HG03565 (cell line): ENCODE results near the gene VAMP3.

Experiments used
- ATAC-seq: cut with Tn5 transposase; IDR thresholded peaks from one replicate; pipeline ENCODE4 v1.9.1; 2021; ENCODE audit warnings: mild to moderate bottlenecking, moderate library complexity; ENCODE audit not compliant: unreplicated experiment

The VAMP3 gene

GRCh38 chr1:7810395-7810794, 39.3 kb downstream of the VAMP3 start:
- no peak for ATAC-seq

DNA sequence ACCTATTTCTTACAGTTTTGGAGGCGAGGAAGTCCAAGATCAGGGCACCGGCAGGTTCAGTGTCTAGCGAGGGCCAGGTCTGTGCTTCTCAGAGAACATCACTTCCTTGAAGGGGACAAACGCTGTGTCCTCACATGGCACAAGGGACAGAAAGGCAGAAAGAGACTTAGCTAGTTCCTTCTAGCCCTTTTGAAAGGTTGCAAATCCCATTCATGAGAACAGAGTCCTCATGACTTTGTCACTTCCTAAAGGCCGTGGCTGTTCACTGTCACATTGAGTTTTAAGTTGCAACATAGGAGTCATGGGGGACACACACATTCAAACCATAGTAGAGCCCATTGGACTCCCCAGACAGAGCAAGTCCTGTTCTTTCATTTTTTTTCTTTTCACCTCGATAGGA, 40.4 kb downstream of the VAMP3 start:
- ATAC-seq = no peak

- no peak for ATAC-seq
Measured at GRCh38 chr1:7813677-7814373, 42.7 kb downstream of the VAMP3 start.

- no peak for ATAC-seq
Measured at GRCh38 chr1:7821282-7821681, 50.2 kb downstream of the VAMP3 start.

- no peak for ATAC-seq
Measured at GRCh38 chr1:7824701-7825100, 53.6 kb downstream of the VAMP3 start.

DNA sequence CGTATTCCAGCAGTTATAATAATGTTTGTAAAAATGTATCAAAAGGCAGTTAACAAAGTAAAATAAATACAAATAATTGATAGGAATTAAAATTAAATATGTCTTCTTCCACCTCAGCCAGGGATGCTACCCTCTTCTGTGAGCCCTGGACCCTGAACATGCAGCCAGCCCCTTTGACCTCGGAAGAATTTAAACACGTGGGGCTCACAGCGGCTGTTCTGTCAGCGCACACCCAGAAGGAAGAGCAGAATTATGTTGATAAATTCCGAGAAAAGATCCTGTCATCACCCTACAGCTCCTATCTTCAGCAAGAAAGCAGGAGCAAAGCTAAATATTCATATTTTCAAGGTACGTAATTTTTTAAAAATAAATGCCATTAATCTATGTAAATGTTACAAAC, 55.3 kb downstream of the VAMP3 start:
- no peak for ATAC-seq

GRCh38 chr1:7827126-7827955, 56.2 kb downstream of the VAMP3 start:
- no peak for ATAC-seq
